HG02763 (cell line): Measurements from ENCODE around the gene SLC4A3.
"Not testable (repeated sequence)": the region's sequence is repeated elsewhere in the genome, so short reads cannot be mapped to it uniquely, and the experiment has no call there.

ENCODE experiments used
- ATAC-seq: cut with Tn5 transposase; IDR thresholded peaks from one replicate; pipeline ENCODE4 v1.9.1; 2021; ENCODE audit warnings: mild to moderate bottlenecking, moderate library complexity; ENCODE audit not compliant: unreplicated experiment

The SLC4A3 gene

GRCh38 chr2:219676586-219676985, 49.2 kb downstream of the SLC4A3 start:
- ATAC-seq, result no peak

GRCh38 chr2:219679041-219679440, 51.6 kb downstream of the SLC4A3 start:
- ATAC-seq, result no peak

GRCh38 chr2:219679571-219679970, 52.1 kb downstream of the SLC4A3 start:
- ATAC-seq, result no peak

- no peak for ATAC-seq
Measured at GRCh38 chr2:219680958-219681693, 53.7 kb downstream of the SLC4A3 start.

- ATAC-seq, result no peak
Measured at GRCh38 chr2:219681694-219682300, 54.4 kb downstream of the SLC4A3 start.

GRCh38 chr2:219683474-219683873, 56.0 kb downstream of the SLC4A3 start:
- not testable (repeated sequence) for ATAC-seq

- ATAC-seq, result peak; percentile 96
Measured at GRCh38 chr2:219684721-219685689, 57.6 kb downstream of the SLC4A3 start.

- ATAC-seq, result no peak
Measured at GRCh38 chr2:219687272-219687671, 59.8 kb downstream of the SLC4A3 start.

- ATAC-seq, result no peak
Measured at GRCh38 chr2:219687882-219688559, 60.6 kb downstream of the SLC4A3 start.

GRCh38 chr2:219688560-219689445, 61.4 kb downstream of the SLC4A3 start:
- ATAC-seq, result no peak

- ATAC-seq, result no peak
Measured at GRCh38 chr2:219689676-219690628, 62.5 kb downstream of the SLC4A3 start.

- ATAC-seq, result no peak
Measured at GRCh38 chr2:219691571-219691970, 64.1 kb downstream of the SLC4A3 start.
